HG02852 (cell line): ENCODE measurements around the gene SLAMF7.
"Not testable (repeated sequence)": the region's sequence is repeated elsewhere in the genome, so short reads cannot be mapped to it uniquely, and the experiment has no call there.

Source experiments
- ATAC-seq: cut with Tn5 transposase; IDR thresholded peaks from one replicate; pipeline ENCODE4 v1.9.1; 2021; ENCODE audit warnings: mild to moderate bottlenecking, moderate library complexity; ENCODE audit not compliant: unreplicated experiment

The SLAMF7 gene

DNA sequence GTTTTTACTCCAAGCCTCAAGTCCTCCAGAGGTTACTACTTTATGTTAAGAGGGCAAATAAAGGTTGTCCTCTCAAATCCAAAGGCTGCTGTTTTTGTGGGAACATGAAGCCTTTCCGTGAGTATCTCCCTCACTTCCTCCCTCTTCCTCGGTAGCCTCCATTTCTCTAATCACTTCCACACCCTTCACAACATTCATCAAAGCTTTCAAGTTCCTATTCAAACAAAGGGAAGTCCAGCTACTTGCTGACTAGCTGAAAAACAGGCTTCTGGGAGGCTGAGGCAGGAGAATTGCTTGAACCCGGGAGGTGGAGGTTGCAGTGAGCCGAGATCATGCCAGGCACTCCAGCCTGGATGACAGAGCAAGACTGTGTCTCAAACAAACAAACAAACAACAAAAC lies 20.8 kb upstream of the SLAMF7 start:
- no peak for ATAC-seq

DNA sequence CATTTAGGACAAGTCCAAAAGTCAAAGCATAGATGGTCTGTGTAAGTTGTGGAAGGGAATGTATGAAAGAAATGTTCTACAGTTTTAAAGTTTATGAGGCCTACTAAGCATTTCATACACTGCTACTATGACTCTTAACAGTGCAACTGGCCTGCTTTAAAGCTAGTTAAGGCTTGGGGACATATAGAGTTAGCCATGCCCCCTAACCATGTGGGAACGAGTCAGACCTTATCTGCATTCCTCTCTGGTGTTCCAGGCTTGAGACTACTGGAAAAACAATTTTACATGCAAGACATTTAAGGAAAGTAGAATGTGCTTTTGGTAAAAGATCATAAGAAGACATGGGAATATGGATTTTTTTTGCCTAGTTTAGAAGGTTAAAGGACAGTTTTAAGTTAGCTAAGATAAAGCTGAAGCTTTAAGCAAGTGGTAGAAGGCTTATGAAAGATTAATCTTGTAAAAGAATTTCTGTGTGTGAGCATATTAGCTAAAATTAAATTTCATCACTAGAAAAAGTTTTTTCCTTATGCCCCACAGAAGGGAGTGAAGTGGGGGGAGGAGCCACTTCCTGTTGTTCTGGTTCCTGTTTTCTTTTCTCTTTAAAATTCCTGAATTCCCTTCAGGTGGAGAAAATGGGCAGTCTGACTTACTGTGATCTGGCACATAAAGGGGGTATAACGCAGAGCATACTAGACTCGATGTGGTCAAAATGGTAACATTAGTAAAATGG lies 18.5 kb upstream of the SLAMF7 start:
- ATAC-seq = no peak

DNA sequence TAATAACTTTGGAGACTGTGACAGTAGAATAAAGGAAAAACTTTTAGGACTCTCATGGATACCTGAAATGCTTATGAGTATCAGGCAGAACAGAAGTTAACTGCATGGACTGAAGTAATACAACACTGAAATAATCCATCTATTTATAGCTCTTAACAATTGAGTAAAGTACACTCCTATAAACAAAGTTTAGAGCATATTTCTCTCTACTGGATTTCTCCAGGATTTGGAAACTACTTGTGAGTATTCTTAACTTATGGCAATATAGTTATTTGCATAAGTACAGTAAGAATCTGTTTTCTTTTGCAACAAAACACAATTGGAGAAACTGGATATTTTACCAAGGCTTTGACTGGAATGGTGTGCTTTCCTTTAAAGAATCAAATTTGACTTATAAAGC lies 17.6 kb upstream of the SLAMF7 start:
- ATAC-seq = no peak

DNA sequence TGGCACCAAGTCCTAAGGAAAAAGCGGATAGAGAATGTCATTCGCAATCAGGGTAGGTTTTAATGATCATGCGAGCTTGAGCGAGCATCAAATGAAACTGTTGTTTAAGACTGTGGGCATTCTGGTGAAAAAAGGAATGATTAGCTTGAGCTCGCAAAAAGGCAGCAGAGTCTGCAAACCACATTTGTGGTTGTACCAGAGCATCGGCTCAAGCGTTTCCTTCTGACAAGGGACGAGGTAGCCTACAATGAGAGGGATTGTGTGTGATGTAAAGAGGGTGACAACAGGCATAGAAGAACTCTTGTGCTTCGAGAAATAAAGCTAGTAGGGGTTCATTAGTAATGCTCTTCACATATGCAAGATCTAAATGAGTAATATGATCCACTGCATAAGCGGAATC lies 16.3 kb upstream of the SLAMF7 start:
- ATAC-seq = no peak

- ATAC-seq = no peak
These were observed 15.7 kb upstream of the SLAMF7 start for GRCh38 chr1:160723332-160723731.

DNA sequence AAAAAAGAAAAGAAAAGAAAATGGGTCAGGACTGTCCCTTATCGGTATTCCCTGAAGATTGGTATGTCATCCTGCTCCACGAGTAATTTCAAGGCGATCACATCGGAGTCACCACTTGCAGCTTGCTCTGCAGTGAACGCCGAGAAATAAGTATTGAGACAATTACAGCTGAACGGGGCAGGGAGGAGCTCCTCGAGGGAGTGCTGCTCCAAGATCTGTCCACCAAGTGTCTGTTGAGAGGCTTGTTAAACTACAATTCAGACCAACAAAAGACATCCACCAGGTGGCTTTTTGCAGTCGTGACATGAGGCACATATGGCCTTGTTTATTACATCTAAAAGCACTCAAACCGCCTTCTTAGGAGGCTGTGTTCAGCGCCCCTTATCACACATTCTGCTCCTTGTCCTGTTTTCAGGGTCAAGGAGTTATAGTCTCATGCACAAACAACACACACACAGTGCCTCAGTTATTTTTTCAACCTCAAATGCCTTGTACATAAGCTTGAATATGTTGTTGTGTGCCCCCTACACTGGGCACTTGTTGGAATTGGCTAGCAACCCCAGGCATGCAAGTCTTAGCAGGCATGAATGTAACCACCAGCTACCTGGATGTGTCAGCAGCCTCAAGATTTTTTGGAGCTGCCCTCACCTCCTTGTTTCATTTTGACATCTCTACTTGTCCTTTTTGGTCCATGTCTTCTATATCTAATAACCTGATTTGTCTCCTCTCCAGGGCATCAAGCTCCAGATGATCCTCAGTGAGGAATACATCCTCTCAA lies 14.4 kb upstream of the SLAMF7 start:
- no peak for ATAC-seq

DNA sequence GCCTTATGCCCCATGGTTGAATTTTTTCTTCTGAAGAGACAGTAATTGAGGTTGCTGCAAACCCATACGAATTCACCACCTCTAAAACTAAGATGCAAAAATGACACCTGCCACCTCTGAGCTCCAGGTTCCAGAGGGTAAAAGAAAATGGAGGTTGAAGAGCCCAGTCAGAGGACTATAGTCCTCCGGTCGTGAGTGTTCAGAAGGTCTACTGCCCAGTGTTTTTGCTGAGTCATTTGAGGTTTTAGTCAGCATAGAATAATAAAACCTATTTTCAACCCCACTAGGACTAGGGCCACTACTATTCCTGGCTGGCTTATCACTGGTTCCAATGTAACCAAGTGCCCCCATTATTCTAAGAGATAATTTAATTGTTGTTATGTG lies 12.9 kb upstream of the SLAMF7 start:
- peak; percentile 31 for ATAC-seq

- peak; percentile 49 for ATAC-seq
These were observed 12.3 kb upstream of the SLAMF7 start for GRCh38 chr1:160726498-160727315.

DNA sequence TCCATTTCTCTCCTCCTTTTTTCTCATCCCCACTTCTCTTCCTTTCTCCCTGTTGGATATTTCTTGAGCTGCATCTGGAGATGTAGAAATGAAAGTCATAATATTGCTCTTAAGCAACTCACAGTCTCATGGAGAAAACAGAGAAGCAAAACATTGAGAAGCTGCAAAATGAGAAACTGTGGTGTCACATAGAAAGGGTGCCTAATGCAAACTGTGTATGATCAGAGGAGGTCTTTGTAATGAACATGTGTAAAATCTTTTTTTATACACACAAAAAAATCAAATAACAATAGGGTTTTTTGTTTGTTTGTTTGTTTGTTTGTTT lies 11.8 kb upstream of the SLAMF7 start:
- ATAC-seq = no peak

- not testable (repeated sequence) for ATAC-seq
These were observed 7.5 kb upstream of the SLAMF7 start for GRCh38 chr1:160731564-160731963.

DNA sequence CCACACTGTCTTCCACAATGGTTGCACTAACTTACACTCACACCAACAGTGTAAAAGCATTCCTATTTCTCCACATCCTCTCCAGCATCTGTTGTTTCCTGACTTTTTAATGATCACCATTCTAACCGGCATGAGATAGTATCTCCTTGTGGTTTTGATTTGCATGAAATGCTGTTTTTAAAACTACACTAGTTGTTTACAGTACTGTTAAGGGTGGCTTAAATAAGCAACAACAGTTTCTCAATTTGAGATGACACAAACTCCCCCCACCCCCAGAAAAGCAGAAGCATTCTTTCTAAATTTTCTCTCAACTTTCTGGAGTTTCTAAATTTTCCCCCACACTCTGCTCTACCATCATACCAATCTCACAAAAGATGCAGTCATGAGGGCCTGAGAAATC lies 7.1 kb upstream of the SLAMF7 start:
- ATAC-seq = peak; percentile 80

GRCh38 chr1:160733898-160734297 lies 5.1 kb upstream of the SLAMF7 start:
- ATAC-seq = no peak

DNA sequence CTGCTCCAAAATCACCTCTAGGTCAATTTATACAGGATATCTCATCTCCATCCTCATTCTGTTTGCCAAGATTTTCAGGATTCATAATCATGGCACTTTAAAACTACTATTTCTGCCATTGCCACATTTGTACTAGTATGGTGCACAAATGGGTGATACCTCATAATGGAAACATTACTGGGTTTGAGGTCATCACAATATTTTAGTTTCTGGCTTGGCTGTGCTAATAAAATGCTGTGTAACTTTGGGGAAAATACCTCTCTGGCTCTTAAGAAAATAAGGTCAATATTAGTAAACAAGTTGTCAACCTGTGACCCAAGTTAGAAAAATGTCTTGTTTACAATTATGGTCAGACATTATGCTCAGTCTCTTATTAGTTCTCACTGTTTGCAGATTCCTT lies 4.7 kb upstream of the SLAMF7 start:
- no peak for ATAC-seq

DNA sequence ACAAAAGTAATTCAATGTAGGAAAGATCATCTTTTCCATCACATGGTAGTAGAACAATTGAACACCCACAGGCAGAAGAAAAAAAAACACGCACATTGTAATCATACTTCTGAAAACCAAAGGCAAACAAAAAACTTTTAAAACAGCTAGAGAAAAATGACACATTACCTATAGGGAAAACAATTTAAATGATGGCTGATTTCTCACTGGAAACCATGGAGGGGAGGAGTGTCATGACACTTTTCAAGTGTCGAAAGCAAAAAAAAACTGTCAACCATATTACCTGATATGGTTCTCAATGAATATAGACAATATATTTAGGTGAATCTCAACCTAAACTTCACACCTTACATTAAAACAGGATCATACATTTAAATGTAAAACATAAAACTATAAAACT lies 776 bp upstream of the SLAMF7 start:
- ATAC-seq = no peak

GRCh38 chr1:160740133-160740688 lies 1.2 kb downstream of the SLAMF7 start:
- ATAC-seq = peak; percentile 35

- no peak for ATAC-seq
These were observed 2.0 kb downstream of the SLAMF7 start for GRCh38 chr1:160741092-160741501.

- ATAC-seq = no peak
These were observed 2.7 kb downstream of the SLAMF7 start for GRCh38 chr1:160741612-160742348.

DNA sequence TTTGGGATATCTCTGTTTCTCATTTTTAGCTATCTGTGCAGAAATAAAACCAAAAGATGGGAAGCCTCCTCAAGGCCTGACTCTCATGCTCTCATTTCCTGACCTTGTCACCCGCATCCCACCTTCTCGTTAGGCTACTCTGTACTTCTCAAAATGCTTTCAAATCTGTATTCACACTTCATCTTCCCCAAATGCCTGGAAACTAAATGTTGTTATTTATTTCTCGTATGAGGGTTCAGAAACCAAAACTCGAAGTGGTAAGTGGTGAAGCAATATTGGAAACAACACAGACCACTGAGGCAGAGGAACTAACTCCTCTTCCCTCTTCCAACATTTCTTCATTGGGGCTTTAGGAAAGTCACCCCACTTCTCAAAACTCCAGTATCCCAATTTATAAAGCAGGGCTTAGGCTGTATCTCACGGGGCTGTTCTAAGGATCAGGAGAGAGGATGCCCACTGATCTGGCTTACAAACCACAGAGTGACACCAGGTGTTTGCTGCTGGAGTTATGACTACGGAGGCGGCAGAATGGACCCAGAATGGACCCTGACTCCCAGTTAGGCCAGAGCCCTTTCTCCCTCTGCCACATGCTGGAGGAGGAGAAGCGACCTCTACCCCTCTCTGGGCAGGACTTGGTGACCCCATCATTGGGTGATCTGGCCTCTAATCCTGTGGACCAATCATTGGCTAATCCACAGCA lies 3.5 kb downstream of the SLAMF7 start:
- no peak for ATAC-seq

DNA sequence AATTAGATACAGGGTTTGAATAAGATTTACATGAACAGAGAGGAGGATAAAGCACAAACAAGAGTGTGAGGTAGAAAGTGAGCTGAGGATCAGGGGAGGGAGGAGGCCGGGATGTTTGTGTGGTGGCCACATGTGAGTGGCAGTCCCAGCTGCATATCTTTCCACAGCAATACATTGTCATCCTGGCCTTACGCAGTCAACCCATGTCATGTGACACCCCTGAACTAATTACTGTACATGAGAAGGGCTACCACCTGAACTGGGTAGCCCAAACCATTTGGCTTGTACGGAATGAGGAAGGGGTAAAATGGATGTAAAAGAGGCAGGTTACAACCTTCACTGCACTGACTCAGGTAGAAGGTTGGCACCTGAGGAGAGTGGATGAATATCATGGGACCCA lies 4.2 kb downstream of the SLAMF7 start:
- ATAC-seq = no peak

DNA sequence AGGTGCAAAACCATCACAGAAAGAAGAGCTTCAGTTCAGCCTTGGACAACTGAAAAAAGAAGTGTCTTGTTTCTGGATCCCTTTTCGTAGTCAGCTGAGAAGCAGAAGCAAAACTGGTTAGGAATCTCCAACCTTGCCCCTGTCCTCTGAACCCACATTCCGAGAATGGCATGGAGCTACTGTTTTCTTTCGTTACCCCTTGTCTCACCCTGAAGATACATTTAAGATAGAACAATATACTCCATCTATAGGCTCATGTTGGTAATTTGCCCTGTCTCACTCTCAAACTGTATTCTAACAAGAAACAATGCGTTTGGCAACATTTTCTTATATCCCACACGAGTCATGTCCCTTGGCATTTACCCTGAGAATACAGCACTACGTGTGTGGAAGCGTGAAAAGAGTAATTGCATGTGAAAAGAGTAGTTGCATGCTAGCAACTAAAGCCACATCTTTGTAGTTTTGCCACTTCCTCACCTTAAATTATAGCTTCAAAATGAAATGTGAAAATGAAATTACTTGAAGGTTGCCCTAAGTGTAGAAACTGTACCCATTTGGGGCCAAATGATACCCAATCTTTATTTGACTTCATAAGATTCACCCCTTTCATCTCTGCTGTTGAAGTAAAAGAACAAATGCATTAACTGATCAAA lies 5.3 kb downstream of the SLAMF7 start:
- no peak for ATAC-seq
